Stimulated activated CD4-positive, alpha-beta T cell treated with anti-CD3 and anti-CD28 coated beads, Interleukin-2, amount 100 ng/mL, for 4 hours (primary cell): ENCODE results near the gene HCAR1.
"Not testable (repeated sequence)": the region's sequence is repeated elsewhere in the genome, so short reads cannot be mapped to it uniquely, and the experiment has no call there.

ENCODE experiments used
- DNase-seq: peaks from one replicate; pipeline ENCODE4 v3.0.0-alpha.2; 2020; ENCODE audit warnings: low read depth

The HCAR1 gene

DNA sequence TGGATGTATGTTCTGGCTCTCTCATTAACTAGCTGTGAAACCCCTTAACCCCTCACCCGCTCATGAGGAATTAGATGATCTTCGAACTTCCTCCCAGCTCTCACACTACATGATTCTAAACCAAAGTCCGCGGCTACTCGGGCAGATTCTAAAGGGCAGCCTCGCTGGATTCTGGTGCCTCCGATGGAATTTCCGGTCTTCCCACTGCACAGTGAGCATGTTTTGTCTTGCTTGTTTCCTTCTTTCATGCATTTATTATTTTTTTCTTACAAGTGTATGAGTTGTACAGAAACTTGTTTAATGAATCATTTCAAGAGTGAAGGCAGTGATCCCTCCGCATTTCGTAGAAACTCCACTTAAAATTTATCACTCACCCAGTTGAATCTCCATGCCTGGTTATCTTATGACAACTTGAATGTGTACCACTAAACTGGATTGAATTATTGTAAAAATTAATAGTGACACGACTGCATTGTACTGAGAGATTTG is 9.5 kb downstream of the HCAR1 start:
- DNase-seq: no peak

DNA sequence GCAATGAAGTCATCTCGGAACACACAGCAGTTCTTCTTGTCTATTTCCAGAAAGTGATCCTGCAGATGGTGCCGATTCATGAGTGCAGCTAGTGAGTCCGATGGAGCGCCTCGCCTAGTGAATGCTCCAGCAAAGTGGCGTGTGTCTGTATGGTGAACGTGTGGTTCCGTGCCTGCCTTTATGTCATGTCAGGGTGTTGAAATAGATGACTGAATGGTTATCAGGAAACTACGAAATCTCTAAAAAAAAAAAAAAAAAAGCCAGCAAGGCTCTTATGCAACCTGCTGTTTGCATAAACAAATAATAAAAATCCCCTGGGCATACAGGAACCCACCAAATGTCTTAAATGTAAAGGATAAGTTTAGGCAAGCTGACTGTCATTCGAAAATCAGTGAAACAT is 14.0 kb downstream of the HCAR1 start, which contains the start of gene HCAR3:
HCAR3 (minus strand) TSS at position 154 of the 400 bp plus-strand sequence; CDS start at position 80, 74 bp downstream.
- DNase-seq: not testable (repeated sequence)

DNA sequence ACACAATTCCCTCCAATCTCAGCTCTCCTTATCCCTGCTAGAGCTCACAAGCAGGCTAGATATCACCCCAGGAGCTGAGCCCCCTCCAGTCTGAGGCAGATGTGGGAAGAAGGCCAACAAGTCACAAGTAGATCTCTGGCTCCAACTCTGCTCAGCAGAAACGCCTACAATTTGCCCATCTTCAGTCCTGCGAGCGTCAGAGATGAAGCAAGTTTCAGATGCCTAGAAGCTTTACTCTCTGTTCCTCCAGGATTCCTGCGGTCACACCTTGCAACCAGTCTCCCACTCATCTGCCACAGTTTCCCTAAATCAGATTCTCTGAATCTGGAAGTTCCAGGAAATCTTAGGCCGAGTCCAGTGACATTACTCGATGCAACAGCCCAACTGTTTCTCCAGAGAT is 15.4 kb downstream of the HCAR1 start:
- not testable (repeated sequence) for DNase-seq

DNA sequence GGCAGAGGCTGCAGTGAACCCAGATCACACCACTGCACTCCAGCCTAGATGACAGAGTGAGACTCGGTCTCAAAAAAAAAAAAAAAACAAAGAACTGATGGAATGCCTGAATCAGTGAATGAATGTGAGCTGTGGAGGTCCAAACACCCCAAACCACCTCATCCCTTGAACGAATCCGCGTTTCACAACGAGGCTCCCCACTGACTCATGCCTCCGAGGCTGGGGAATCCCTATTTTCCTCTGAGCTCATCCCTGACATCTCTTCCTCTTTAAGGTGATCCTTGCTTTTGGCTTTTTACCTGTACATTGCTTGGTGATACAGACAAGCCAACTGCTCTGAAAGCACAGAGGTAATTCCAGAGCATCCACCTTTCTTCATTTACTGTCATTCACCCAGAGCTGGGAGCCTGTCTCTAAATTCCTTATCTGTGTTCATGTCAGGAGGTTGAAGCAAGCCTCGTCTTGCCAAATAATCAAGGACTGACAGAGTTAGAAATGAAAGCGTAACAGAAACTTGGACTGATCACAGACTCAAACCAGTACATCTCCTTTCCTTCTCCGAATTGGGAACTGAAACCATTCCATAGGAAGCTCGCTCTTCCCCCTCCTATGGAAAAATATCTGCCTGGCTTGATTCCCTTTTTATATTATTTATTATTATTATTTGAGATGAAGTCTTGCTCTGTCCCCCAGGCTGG is 17.0 kb downstream of the HCAR1 start:
- DNase-seq: not testable (repeated sequence)

DNA sequence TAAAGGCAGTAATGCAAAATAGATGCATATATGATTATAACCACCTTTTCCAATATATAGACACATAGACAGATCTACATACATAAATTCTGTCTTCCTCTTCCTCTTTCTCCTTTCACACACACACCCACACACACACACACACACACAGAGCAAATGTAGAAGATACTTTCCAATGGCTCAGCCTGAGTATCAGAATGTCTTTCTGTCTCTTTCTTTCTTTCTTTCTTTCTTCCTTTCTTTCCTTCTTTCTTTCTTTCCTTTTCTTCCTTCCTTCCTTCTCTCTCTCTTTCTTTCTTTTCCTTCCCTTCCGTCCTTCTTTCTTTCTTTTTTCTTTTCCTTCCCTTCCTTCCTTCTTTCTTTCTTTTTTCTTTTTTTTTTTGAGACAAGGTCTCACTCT is 19.4 kb downstream of the HCAR1 start:
- DNase-seq: not testable (repeated sequence)

DNA sequence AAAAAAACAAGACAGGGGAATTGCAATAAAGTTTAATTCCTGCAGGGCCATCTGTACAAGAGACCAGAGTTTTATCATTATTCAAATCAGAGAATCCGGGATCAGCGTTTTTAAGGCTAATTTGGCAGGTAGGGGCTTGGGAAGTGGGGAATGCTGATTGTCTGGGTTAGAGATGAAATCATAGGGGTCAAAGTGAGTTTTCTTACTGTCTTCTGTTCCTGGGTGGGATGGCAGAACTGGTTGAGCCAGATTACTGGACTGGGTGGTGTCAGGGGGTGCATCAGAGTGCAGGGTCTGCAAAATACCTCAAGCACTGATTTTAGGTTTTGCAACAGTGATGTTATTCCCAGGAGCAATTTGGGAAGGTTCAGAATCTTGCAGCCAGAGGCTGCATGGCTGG is 20.3 kb downstream of the HCAR1 start:
- not testable (repeated sequence) for DNase-seq

DNA sequence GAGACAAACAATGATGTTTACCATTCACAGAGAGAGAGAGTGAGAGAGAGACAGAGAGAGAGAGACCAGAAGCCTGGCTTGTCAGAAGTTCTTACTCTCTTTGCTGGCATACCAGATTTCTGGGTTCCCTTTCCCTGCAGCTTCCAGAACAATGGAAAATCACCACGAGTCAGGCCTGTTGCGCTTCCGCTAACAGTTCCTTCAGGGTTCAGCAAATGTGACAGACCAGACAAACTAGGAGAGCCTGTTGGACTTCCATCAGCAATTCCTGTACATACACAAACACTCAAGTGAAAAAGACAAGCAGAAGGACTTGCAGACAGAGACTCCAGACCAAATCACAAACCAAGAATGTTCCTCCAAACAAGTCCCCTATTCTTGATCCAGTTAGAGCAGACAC is 21.4 kb downstream of the HCAR1 start:
- DNase-seq: not testable (repeated sequence)

DNA sequence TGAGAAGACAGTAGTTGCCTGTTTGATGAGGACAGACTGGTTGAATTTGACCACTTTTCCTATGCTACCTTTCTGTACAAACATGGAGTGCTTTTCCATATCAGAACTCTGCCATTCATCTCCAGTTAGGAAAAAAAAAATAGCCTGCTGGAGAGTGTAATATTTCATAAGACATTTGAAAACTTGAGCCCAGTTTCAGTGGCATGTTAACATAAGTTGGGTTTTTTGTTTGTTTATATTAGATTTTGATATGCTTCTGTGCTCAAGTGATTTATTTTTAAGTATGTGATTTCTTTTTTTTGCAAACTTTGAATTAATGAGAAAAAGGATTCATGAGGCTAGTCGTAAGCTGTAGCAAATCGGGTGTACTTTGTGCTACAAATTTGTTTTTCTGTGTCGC is 26.8 kb downstream of the HCAR1 start:
- DNase-seq: not testable (repeated sequence)

DNA sequence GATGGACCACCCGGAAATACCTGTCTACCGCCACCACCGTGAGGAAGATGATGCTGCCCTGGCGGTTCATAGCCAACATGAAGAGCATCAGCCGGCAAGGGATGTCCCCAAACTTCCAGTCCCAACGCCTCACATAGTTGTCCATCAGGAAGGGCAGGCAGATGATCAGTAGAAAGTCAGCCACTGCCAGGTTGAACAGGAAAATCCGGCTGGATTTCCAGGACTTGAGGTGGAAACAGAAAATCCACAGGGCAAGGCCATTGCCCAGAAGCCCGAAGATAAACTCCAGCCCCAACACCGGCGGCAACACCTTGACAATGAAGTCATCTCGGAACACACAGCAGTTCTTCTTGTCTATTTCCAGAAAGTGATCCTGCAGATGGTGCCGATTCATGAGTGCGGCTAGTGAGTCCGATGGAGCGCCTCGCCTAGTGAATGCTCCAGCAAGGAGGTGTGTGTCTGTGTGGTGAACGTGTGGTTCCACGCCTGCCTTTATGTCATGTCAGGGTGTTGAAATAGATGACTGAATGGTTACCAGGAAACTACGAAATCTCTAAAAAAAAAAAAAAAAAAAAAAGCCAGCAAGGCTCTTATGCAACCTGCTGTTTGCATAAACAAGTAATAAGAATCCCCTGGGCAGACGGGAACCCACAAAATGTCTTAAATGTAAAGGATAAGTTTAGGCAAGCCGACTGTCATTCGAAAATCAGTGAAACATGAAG is 27.6 kb downstream of the HCAR1 start, which contains the start of gene HCAR2:
HCAR2 (minus strand) TSS at position 468 of the 722 bp plus-strand sequence; CDS start at position 394, 74 bp downstream.
- not testable (repeated sequence) for DNase-seq

DNA sequence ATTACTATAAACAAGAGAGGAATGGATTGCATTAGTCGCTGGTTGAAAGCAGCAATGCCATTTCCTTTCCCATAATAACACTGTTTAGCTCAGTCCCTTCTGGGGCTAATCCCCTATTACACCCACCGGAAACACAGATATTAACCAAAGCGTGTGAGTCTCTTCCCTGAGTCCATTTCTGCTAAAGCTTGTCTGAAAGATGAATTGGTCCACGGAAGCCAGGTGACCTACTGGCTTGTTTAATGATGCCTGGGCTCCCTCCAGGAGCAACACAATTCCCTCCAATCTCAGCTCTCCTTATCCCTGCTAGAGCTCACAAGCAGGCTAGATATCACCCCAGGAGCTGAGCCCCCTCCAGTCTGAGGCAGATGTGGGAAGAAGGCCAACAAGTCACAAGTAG is 29.2 kb downstream of the HCAR1 start:
- DNase-seq: not testable (repeated sequence)

DNA sequence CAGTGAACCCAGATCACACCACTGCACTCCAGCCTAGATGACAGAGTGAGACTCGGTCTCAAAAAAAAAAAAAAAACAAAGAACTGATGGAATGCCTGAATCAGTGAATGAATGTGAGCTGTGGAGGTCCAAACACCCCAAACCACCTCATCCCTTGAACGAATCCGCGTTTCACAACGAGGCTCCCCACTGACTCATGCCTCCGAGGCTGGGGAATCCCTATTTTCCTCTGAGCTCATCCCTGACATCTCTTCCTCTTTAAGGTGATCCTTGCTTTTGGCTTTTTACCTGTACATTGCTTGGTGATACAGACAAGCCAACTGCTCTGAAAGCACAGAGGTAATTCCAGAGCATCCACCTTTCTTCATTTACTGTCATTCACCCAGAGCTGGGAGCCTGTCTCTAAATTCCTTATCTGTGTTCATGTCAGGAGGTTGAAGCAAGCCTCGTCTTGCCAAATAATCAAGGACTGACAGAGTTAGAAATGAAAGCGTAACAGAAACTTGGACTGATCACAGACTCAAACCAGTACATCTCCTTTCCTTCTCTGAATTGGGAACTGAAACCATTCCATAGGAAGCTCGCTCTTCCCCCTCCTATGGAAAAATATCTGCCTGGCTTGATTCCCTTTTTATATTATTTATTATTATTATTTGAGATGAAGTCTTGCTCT is 30.5 kb downstream of the HCAR1 start:
- DNase-seq: not testable (repeated sequence)

DNA sequence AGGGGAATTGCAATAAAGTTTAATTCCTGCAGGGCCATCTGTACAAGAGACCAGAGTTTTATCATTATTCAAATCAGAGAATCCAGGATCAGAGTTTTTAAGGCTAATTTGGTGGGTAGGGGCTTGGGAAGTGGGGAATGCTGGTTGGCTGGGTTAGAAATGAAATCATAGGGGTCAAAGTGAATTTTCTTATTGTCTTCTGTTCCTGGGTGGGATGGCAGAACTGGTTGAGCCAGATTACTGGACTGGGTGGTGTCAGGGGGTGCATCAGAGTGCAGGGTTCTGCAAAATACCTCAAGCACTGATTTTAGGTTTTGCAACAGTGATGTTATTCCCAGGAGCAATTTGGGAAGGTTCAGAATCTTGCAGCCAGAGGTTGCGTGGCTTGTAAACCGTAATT is 33.7 kb downstream of the HCAR1 start:
- DNase-seq: not testable (repeated sequence)

DNA sequence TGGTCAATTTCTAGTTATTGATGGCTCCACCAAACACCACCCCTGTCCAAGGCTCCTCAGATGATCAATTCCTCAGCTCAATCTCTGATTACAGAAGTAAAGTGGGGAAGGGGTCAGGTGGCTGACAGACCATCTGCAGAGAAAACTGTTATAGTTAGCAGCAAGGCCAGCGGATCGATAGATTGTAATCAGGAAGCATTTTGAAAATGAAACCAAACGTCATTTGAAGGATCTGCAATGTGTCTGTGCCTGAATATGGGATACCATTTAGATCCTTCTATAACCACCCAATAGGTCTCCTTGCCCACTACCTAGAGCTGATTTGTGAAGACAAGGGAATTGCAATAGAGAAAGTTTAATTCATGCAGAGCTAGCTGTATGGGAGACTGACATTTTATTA is 39.1 kb downstream of the HCAR1 start:
- no peak for DNase-seq

DNA sequence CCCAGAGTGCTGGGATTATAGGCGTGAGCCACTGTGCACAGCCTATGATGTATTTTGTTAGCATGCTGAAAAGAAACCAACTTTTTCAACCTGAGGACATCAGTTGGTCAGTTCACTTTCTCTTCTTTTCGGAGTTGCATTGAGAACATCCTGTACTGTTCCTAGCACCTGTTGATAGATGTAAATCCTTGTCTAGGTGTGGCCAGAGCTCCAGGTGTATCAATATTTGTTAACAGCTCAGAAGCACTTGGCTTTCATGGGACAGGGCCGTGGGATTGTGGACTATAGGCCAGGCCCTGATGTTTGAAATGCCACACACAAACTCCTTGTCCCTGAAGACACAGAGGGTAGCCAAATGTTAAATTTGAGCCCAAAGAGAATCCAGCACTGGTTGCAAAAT is 42.4 kb downstream of the HCAR1 start:
- no peak for DNase-seq

DNA sequence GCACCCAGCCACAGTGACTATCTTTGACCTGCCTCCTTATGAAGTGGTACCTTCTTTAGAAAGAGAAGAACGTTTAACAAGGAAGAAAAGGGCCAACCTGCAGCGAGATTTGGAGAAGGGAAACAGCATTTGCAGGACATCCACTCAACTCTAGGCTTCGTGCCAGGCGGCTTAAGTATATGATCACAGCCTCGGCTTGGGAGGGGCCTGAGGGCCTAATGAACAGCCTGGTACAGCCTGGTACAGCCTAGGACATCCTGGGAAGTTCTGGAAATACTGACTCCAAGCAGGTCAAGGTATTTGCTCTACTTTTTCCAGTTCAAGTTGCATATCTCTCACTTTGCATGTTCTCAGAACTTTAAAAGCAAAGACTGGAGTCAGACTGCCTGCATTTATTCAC is 43.6 kb downstream of the HCAR1 start:
- DNase-seq: no peak

DNA sequence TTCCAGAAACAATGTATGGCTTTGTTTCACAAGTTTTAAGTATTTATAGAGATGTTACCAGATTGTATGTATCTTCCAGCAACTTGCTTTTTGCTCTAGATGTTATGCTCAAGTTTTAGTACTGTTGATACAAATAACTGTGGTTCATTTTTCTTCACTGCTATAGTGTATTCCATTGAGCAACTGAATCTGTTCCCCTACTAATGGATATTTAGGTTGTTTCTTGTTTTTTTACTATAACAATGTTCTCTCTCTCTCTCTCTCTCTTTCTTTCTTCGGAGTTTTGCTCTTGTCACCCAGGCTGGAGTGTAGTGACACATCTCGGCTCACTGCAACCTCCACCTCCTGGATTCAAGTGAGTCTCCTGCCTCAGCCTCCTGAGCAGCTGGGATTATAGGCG is 44.1 kb downstream of the HCAR1 start:
- no peak for DNase-seq

DNA sequence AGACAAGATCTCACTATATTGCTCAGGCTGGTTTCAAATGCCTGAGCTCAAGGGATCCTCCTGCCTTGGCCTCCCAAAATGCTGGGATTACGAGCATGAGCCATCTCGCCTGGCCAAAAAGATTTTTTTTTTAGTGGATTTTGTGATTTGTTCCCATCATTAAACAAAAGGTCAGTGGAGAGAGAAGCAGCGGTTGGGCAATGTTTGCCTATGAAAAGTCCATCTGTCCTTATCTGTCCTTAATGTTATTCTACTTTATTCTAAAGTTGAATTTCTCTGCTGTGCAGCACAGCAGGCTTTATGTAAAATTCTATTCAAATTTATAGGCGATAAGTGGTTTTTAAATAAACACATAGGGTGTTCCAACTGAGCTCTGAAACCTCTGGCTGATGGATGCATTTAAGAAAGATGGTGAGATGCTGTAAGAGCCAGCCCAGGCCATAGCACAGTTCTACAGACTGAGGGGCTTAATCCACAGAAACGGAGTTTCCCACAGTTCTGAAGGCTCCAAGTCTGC is 46.3 kb downstream of the HCAR1 start:
- no peak for DNase-seq

DNA sequence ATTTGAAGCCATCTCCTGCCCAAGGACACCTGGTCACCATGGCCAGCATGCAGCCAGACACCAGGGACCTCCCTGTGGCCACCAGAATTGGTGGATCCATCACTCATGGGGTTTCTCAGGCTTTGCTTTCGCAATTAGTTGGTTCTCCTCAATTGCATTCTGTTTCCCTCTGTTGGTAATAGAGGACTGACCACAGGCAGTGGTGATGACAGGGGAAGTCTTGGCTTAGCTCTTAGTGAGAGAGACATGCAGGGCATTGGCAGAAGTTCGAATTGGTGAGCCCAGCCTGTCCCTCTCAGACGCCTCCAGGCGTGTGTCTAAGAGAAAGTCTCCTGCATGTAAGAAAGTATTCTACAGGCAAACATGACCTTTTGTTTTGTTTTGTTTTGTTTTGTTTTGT is 48.8 kb downstream of the HCAR1 start:
- DNase-seq: no peak

DNA sequence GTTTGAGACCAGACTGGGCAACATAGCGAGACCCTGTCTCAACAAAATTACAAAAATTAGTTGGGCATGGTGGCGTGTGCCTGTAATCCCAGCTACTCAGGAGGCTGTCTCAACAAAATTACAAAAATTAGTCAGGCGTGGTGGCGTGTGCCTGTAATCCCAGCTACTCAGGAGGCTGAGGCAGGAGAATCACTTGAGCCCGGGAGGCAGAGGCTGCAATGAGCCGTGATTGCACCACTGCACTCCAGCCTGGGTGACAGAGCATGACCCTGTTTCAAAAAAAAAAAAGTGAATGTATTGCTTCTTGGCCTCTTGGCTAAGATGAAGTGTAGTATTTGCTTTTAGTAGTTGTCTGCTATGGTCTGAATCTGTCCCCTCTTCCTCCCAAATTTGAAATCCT is 49.7 kb downstream of the HCAR1 start:
- not testable (repeated sequence) for DNase-seq

DNA sequence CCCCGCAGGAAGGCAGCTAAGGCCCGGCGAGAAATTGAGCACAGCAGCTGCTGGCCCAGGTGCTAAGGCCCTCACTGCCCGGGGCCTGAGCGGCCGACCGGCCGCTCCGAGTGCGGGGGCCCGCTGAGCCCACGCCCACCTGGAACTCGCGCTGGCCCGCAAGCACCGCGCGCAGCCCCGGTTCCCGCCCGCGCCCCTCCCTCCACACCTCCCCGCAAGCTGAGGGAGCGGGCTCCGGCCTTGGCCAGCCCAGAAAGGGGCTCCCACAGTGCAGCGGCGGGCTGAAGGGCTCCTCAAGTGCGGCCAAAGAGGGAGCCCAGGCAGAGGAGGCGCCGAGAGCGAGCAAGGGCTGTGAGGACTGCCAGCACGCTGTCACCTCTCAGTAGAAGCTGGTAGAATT is 53.9 kb downstream of the HCAR1 start:
- DNase-seq: not testable (repeated sequence)
